Thyroid gland (tissue), 4 donors: ENCODE data around the gene MAGEA3. TPM values are rescaled to one million over a fixed set of nuclear protein-coding genes. Genes with fewer than 3 reads are reported as not detected.
"Not testable (repeated sequence)": the region's sequence is repeated elsewhere in the genome, so short reads cannot be mapped to it uniquely, and the experiment has no call there.

ENCODE experiments used
- DNase-seq, 2 donors: peaks; one replicate each; pipeline ENCODE4 v3.0.0-alpha.2; 2019
- H3K27ac ChIP-seq, 3 donors: fragments of 200-600 bp; sonication (generic); 1 replicate in 2 of 3; 2 replicates in 1 of 3; pipeline ENCODE4 v1.5.1; 2016 to 2019; ENCODE audit warnings: mild to moderate bottlenecking in 1 of 3, moderate library complexity in 1 of 3
- H3K27me3 ChIP-seq: fragments of 200-600 bp; sonication (generic); one replicate; pipeline ENCODE4 v1.5.1; 2019
- H3K36me3 ChIP-seq, 2 donors: fragments of 200-600 bp; sonication (generic); one replicate each; pipeline ENCODE4 v1.5.1; 2016 to 2019
- H3K4me1 ChIP-seq, 2 donors: fragments of 200-600 bp; sonication (generic); one replicate each; pipeline ENCODE4 v1.5.1; 2017 to 2019
- H3K4me3 ChIP-seq, 3 donors: fragments of 200-600 bp; sonication (generic); replicated peaks in 1 of 3; 1 replicate in 2 of 3; 2 replicates in 1 of 3; pipeline ENCODE4 v1.5.1; 2016; ENCODE audit warnings: mild to moderate bottlenecking in 1 of 3
- H3K9me3 ChIP-seq: fragments of 200-600 bp; sonication (generic); one replicate; pipeline ENCODE4 v1.5.1; 2017
- POLR2A ChIP-seq, 2 donors: fragments of 450-650 bp; IDR thresholded peaks; one replicate each; pipeline ENCODE4 v1.6.1; 2017; ENCODE audit warnings: antibody characterized with exemption in 2 of 2, mild to moderate bottlenecking in 2 of 2, moderate library complexity in 1 of 2
- WGBS, 2 donors: methylation state at CpG; one replicate each; pipeline ENCODE4 v1.1.5; 2017; 5-methylcytosine and 5-hydroxymethylcytosine counted together
- intact Hi-C: fragments of 100-400 bp; cut with DNase I; formaldehyde crosslinking; loops from one replicate; pipeline ENCODE4 v1.15.1; 2023
- total RNA-seq, 4 donors: library from RNA; depleted of rRNA; stranded (reverse); fragments of >200 nt; gene quantifications; one replicate each; pipeline ENCODE4 v1.2.3, GENCODE V29; 2016
- TF ChIP-seq, protein P1 (sequence below), 6 experiments: fragments of 200-600 bp in 3 of 6; fragments of 450-650 bp in 3 of 6; sonication (generic) in 3 of 6; IDR thresholded peaks; one replicate each; pipeline ENCODE4 v1.5.1; 2016 to 2019; ENCODE audit warnings: antibody characterized with exemption in 6 of 6, mild to moderate bottlenecking in 2 of 6, inconsistent platforms in 1 of 6, moderate library complexity in 1 of 6

MAGEA3 gene
- total RNA-seq, 4 donors from 2014 or later, result not detected

DNA sequence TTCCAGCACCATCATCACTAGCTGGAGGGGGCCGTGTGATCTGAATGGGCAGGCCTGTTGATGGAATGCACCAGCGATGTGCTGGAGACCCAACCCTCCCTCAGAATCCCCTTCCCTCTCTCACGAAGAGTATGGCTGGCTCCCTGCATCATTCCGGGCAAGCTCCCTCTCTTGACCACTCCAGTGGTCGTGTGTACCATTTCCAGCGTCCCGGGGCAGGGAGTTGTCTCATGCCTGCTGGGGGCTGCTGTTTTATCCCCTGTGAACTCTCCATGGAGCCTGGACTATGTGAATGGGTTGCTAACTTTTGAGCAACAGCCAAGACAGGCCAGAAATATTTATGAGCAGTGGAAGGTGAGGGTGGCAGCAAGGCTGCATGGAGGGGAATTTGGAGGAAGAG, 26.8 kb downstream of the MAGEA3 start:
- no peaks in the 10 kb centered on the region for H3K4me1 ChIP-seq
- H3K4me3 ChIP-seq, result no peak overlapping the region
- WGBS, 2 donors, result 67 to 73% methylated on average over 3 to 7 of the region's 7 CpGs
- no peaks in the 10 kb centered on the region for H3K9me3 ChIP-seq
- DNase-seq, result no peak
- intact Hi-C loops, result no loop called here
- no peaks in the 10 kb centered on the region for H3K27me3 ChIP-seq
- TF ChIP-seq, protein P1, sequence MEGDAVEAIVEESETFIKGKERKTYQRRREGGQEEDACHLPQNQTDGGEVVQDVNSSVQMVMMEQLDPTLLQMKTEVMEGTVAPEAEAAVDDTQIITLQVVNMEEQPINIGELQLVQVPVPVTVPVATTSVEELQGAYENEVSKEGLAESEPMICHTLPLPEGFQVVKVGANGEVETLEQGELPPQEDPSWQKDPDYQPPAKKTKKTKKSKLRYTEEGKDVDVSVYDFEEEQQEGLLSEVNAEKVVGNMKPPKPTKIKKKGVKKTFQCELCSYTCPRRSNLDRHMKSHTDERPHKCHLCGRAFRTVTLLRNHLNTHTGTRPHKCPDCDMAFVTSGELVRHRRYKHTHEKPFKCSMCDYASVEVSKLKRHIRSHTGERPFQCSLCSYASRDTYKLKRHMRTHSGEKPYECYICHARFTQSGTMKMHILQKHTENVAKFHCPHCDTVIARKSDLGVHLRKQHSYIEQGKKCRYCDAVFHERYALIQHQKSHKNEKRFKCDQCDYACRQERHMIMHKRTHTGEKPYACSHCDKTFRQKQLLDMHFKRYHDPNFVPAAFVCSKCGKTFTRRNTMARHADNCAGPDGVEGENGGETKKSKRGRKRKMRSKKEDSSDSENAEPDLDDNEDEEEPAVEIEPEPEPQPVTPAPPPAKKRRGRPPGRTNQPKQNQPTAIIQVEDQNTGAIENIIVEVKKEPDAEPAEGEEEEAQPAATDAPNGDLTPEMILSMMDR (IDR thresholded peaks at IDR 0.05), result no peak
- no peak for TF ChIP-seq POLR2A (IDR thresholded peaks at IDR 0.05)
- no peaks in the 10 kb centered on the region for H3K36me3 ChIP-seq
- H3K27ac ChIP-seq, result no peak overlapping the region

DNA sequence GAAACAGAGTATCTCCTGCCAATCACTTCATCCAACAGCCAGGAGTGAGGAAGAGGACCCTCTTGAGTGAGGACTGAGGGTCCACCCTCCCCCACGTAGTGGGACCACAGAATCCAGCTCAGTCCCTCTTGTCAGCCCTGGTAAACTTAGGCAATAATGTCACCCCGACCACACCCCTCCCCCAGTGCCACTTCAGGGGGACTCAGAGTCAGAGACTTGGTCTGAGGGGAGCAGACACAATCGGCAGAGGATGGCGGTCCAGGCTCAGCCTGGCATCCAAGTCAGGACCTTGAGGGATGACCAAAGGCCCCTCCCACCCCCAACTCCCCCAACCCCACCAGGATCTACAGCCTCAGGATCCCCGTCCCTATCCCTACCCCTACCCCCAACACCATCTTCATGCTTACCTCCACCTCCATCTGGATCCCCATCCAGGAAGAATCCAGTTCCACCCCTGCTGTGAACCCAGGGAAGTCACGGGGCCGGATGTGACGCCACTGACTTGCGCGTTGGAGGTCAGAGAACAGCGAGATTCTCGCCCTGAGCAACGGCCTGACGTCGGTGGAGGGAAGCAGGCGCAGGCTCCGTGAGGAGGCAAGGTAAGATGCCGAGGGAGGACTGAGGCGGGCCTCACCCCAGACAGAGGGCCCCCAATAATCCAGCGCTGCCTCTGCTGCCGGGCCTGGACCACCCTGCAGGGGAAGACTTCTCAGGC, 34.8 kb downstream of the MAGEA3 start, which contains the start of the genes CSAG1 and MAGEA12:
Gene CSAG1 (minus strand): TSS at position 461 of the 715 bp plus-strand sequence. CDS start 1,261 bp downstream, outside the sequence.
Gene MAGEA12 (plus strand): TSS at position 497 of the 715 bp plus-strand sequence. CDS start 2,405 bp downstream, outside the sequence.
- intact Hi-C loops, result no loop called here
- Histone ChIP-seq H3K36me3 (no peaks in the 10 kb centered on the region), H3K27ac (no peak within 1 kb of the TSS), H3K9me3 (no peaks in the 10 kb centered on the region), H3K4me1 (no peaks in the 10 kb centered on the region), H3K4me3 (no peak within 1 kb of the TSS), H3K27me3 (no peaks in the 10 kb centered on the region)
- TF ChIP-seq, protein P1 (IDR thresholded peaks at IDR 0.05), result no peak
- WGBS, 2 donors, result 89 to 98% methylated on average over 8 of the region's 21 CpGs
- no peak for DNase-seq

DNA sequence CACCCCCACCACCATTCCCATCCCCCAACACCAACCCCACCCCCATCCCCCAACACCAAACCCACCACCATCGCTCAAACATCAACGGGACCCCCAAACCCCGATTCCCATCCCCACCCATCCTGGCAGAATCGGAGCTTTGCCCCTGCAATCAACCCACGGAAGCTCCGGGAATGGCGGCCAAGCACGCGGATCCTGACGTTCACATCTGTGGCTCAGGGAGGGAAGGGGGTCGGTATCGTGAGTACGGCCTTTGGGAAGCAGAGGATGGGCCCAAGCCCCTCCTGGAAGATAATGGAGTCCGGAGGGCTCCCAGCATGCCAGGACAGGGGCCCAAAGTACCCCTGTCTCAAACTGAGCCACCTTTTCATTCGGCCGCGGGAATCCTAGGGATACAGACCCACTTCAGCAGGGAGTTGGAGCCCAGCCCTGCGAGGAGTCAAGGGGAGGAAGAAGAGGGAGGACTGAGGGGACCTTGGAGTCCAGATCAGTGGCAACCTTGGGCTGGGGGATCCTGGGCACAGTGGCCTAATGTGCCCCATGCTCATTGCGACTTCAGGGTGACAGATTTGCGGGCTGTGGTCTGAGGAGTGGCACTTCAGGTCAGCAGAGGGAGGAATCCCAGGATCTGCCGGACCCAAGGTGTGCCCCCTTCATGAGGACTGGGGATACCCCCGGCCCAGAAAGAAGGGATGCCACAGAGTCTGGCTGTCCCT, 35.7 kb downstream of the MAGEA3 start:
- H3K36me3 ChIP-seq, intact Hi-C loops, H3K9me3 ChIP-seq, H3K4me1 ChIP-seq, H3K27ac ChIP-seq, DNase-seq, H3K4me3 ChIP-seq, H3K27me3 ChIP-seq: not testable (repeated sequence)
- WGBS, 2 donors, result 98 to 100% methylated on average over 2 to 8 of the region's 22 CpGs

DNA sequence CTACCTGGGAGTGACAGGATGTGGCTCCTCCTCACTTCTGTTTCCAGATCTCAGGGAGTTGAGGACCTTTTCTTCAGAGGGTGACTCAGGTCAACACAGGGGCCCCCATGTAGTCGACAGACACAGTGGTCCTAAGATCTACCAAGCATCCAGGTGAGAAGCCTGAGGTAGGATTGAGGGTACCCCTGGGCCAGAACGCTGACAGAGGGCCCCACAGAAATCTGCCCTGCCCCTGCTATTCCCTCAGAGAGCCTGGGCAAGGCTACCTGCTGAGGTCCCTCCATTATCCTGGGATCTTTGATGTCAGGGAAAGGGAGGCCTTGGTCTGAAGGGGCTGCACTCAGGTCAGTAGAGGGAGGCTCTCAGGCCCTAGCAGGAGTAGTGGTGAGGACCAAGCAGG, 36.5 kb downstream of the MAGEA3 start:
- WGBS, 2 donors, result no CpG with 5 or more reads among the region's 2 CpGs
- Histone ChIP-seq H3K27me3 (no peaks in the 10 kb centered on the region), H3K9me3 (no peaks in the 10 kb centered on the region), H3K4me1 (no peaks in the 10 kb centered on the region), H3K36me3 (no peaks in the 10 kb centered on the region), H3K4me3 (no peak overlapping the region), H3K27ac (no peak overlapping the region)
- DNase-seq, result no peak
- intact Hi-C loops, result no loop called here
- TF ChIP-seq POLR2A (IDR thresholded peaks at IDR 0.05), result no peak
- TF ChIP-seq, protein P1 (IDR thresholded peaks at IDR 0.05), result no peak

DNA sequence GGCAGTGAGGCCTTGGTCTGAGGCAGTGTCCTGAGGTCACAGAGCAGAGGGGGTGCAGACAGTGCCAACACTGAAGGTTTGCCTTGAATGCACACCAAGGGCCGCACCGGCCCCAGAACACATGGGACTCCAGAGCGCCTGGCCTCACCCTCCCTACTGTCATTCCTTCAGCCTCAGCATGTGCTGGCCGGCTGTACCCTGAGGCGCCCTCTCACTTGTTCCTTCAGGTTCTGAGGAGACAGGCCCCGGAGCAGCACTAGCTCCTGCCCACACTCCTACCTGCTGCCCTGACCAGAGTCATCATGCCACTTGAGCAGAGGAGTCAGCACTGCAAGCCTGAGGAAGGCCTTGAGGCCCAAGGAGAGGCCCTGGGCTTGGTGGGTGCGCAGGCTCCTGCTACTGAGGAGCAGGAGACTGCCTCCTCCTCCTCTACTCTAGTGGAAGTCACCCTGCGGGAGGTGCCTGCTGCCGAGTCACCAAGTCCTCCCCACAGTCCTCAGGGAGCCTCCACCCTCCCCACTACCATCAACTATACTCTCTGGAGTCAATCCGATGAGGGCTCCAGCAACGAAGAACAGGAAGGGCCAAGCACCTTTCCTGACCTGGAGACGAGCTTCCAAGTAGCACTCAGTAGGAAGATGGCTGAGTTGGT, 37.4 kb downstream of the MAGEA3 start:
- Histone ChIP-seq H3K27ac (no peak overlapping the region), H3K9me3 (no peaks in the 10 kb centered on the region), H3K4me1 (no peaks in the 10 kb centered on the region), H3K27me3 (no peaks in the 10 kb centered on the region), H3K36me3 (no peaks in the 10 kb centered on the region), H3K4me3 (no peak overlapping the region)
- TF ChIP-seq POLR2A (IDR thresholded peaks at IDR 0.05), result no peak
- TF ChIP-seq, protein P1 (IDR thresholded peaks at IDR 0.05), result no peak
- DNase-seq, result no peak
- intact Hi-C loops, result no loop called here
- WGBS, 2 donors, result 100% methylated on average over 2 of the region's 12 CpGs; no CpG with 5 or more reads in 1 of the 2 donors

DNA sequence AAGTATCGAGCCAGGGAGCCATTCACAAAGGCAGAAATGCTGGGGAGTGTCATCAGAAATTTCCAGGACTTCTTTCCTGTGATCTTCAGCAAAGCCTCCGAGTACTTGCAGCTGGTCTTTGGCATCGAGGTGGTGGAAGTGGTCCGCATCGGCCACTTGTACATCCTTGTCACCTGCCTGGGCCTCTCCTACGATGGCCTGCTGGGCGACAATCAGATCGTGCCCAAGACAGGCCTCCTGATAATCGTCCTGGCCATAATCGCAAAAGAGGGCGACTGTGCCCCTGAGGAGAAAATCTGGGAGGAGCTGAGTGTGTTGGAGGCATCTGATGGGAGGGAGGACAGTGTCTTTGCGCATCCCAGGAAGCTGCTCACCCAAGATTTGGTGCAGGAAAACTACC, 37.9 kb downstream of the MAGEA3 start:
- WGBS, 2 donors, result 88 to 93% methylated on average over 6 to 10 of the region's 12 CpGs
- H3K27ac ChIP-seq, H3K9me3 ChIP-seq, intact Hi-C loops, H3K36me3 ChIP-seq, DNase-seq, H3K4me1 ChIP-seq, H3K27me3 ChIP-seq, H3K4me3 ChIP-seq: not testable (repeated sequence)
